Mammary epithelial cell (primary cell): ENCODE measurements around the gene C1QL3.

Experiments used
- CTCF ChIP-seq, 2 donors: IDR thresholded peaks in 1 of 2; conservative IDR thresholded peaks in 1 of 2; 2 replicates each; pipeline ENCODE4 v1.5.1; 2011 to 2012; ENCODE audit warnings: inconsistent platforms in 2 of 2, low read length in 2 of 2, mild to moderate bottlenecking in 2 of 2, control low read depth in 1 of 2, low read depth in 1 of 2; ENCODE audit not compliant: insufficient read depth in 1 of 2; ENCODE audit errors: extremely low read depth in 1 of 2
- EZH2 ChIP-seq: IDR thresholded peaks from 2 replicates; pipeline ENCODE4 v1.6.1; 2012; ENCODE audit warnings: low read length, inconsistent platforms, borderline replicate concordance

- TF ChIP-seq CTCF (conservative IDR thresholded peaks at IDR 0.05 in 1 of 2, IDR thresholded peaks at IDR 0.05 in 1 of 2; ENCODE audit: extremely low read depth in 1 of 2, insufficient read depth in 1 of 2, low read depth in 1 of 2, low read length in 2 of 2) = no peak
- TF ChIP-seq EZH2 = no peak
Observed at GRCh38 chr10:16509996-16510395, 11.7 kb downstream of the C1QL3 start.
